Measurements from ENCODE around the gene PCDHGA3.
"Not testable (repeated sequence)": the region's sequence is repeated elsewhere in the genome, so short reads cannot be mapped to it uniquely, and the experiment has no call there.

The PCDHGA3 gene

DNA sequence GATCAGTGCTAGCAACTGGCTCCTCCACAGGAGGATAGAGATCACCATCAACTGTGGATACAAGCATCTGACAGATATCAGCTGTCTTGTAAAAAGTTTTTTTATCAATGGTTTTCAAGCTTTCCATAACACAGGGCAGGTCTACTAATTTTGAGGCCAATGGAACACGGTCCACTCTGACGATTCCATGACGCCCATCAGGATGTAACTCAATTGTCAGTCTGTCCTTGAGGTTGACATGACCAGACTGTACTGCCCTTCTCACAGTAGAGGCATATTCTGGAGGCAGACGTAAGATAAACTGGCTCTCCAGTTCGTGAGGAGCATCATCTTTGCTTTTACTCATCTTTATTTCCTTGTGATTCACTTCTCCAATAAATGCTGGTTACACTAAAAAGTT is 23.9 kb upstream of the PCDHGA3 start:
- H3K4me3 ChIP-seq (ENCODE audit: low read length): peak overlapping the region; percentile 86
- DNase-seq (ENCODE audit: low read depth): no peak
- TF ChIP-seq, protein P1, sequence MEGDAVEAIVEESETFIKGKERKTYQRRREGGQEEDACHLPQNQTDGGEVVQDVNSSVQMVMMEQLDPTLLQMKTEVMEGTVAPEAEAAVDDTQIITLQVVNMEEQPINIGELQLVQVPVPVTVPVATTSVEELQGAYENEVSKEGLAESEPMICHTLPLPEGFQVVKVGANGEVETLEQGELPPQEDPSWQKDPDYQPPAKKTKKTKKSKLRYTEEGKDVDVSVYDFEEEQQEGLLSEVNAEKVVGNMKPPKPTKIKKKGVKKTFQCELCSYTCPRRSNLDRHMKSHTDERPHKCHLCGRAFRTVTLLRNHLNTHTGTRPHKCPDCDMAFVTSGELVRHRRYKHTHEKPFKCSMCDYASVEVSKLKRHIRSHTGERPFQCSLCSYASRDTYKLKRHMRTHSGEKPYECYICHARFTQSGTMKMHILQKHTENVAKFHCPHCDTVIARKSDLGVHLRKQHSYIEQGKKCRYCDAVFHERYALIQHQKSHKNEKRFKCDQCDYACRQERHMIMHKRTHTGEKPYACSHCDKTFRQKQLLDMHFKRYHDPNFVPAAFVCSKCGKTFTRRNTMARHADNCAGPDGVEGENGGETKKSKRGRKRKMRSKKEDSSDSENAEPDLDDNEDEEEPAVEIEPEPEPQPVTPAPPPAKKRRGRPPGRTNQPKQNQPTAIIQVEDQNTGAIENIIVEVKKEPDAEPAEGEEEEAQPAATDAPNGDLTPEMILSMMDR (IDR thresholded peaks at IDR 0.05; ENCODE audit: insufficient read depth, low read depth, low read length, missing control alignments): no peak

DNA sequence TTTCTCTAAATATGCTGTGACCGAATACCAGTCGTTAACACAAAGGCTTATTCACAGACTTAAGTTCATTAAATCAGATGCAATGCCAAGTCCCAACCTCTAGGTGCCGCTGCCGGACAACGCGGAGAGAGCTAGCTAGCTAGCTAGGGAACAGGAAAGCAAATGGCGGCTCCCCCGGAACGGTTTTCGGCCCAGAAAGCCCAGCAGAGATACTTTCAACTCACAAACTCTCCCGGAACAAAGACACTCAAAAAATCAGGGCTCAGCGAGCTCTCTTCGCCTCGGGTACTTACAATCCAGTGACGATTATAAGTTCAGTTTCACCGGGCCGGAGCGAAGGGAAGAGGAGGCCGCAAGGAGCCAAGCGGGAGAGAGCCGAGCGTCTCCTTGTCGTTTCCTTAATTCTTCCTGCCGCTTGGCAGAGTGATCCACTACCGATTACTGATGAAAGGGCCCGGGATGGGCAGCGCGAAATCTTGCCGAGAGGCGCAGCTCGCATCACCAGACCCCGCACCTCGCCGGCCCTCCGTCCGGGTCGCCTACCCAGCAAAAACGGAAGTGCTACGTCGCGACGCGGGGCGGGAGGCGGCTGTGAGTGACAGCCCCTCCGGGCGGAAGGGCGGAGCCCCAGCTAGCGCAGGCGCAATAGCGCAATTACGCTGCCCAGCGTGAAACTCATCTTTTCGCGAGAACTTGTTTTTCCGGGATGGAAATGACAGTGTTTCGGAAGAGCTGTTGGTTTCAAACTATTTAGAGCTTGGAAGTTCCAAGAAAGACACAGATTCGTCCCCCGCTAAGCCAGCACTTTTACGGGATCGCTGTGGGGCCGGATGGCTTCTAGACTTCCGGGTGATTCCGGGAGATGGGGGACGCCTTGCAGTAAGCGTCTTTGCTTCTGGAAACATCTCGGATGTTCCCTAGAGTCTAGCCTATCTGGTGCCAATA is 23.1 kb upstream of the PCDHGA3 start, which contains the start of gene TAF7:
Gene TAF7, minus strand, starts transcription at position 560 of the 945 bp plus-strand sequence. CDS start 740 bp downstream, outside the sequence.
- DNase-seq (ENCODE audit: low read depth): peak; percentile 93
- TF ChIP-seq, protein P1 (IDR thresholded peaks at IDR 0.05; ENCODE audit: insufficient read depth, low read depth, low read length, missing control alignments): peak; percentile 88

DNA sequence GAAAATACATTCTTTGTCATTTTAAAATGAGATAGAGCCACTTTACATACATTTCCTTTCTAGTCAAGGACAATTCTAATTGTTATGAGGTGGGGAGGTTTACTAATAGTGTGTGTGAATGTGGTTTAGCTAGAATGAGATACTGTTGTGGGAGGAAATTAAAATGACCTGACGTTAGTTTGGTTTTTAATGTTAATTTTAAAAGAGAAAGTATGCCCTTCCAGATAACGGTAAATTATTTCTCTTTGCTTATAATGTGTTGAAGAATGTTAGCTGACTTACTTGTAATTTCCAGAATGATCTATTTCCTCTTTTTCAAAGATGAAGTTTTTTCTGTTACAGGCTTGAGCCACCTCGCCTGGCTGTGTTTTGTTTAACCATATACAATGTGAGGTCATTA is 21.4 kb upstream of the PCDHGA3 start:
- no peak for DNase-seq (ENCODE audit: low read depth)
- TF ChIP-seq, protein P1 (IDR thresholded peaks at IDR 0.05; ENCODE audit: insufficient read depth, low read depth, low read length, missing control alignments): no peak
- no peak overlapping the region for H3K4me3 ChIP-seq (ENCODE audit: low read length)

More for the DNA sequence above, 23.1 kb upstream of the PCDHGA3 start, which contains the start of gene TAF7:
- peak within 1 kb of the TSS; percentile 86 for H3K4me3 ChIP-seq (ENCODE audit: low read length)

DNA sequence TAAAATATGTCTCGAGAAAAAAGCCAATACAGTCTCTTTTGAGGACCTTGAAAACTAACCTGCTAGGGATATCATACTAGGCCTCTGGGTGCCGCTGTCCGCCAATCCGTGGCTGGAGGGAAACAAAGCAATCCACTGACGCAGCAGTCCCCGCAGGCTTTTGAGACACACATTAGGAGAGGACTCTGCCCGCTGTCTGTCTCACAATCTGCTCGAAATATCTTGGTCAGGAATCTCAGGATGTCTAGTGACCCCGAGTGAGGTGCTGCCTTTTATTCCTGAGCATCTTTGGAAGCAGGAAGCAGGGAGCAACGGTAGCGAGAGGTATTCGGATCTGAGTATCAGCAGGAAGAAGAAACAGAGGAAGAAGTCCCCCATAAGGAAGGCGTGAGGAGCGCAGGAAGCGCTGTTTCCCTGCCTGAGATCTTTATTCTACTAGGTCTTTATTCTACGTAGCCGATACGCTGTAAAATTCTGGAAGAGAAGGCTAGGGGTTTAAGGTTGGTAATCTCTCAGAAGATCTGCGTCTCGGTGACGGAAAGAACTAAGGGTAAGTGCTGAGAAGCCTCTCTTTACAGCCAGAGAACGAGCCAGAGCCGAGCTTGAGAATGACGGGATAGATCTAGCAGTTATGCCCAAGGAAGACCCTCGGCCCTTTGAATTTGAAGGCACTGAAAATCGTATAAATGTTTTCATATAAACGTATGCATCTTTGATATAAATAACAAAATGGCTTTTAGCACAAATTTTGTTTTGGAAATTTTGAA is 17.4 kb upstream of the PCDHGA3 start:
- H3K4me3 ChIP-seq (ENCODE audit: low read length): peak overlapping the region; percentile 40
- peak; percentile 58 for DNase-seq (ENCODE audit: low read depth)
- TF ChIP-seq, protein P1 (IDR thresholded peaks at IDR 0.05; ENCODE audit: insufficient read depth, low read depth, low read length, missing control alignments): peak; percentile 49

DNA sequence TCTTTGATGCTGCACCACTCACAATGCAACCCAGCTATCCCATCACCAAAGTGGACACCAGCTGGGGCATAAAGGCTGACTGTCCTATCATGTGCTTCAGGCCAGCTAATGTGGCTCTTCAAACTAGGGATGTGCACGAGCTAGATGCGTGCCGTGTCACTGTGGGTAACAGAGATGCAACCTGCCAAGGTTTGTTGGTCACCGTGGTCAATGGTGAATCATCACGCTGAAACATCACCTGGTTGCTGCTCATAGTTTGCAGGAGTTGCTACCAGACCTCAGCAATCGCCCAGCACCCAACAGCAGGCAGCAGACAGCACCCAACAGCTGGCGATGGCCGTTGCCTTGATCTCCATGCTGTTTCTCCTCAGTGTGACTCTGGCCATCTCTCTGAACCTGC is 15.4 kb upstream of the PCDHGA3 start:
- TF ChIP-seq, protein P1 (IDR thresholded peaks at IDR 0.05; ENCODE audit: insufficient read depth, low read depth, low read length, missing control alignments): no peak

DNA sequence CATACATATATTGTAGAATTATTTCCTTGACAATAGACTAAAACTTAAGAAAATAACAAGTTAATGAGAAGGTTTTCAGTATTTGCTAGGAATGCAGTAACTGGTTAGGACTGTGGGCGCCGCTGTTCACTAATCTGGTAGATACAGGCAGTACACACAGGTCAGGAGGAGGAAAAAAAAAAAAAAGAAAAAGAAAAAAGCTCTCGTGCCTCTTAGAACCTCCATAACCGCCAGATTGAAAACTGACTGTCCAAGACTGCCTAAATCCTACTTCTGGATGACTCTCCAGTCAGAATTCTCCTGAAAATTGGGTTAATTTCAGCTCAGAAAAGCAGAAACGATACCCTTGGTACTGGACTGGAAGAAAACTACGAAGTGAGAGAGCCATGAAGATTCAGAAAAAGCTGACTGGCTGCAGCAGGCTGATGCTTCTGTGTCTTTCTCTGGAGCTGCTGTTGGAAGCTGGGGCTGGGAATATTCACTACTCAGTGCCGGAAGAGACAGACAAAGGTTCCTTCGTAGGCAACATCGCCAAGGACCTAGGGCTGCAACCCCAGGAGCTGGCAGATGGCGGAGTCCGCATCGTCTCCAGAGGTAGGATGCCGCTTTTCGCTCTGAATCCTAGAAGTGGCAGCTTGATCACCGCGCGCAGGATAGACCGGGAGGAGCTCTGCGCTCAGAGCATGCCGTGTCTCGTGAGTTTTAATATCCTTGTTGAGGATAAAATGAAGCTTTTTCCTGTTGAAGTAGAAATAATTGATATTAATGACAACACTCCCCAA is 13.1 kb upstream of the PCDHGA3 start, which contains the start of gene PCDHGA1:
Gene PCDHGA1, plus strand, starts transcription at position 216 of the 782 bp plus-strand sequence.
- H3K4me3 ChIP-seq (ENCODE audit: low read length): no peak within 1 kb of the TSS
- TF ChIP-seq, protein P1 (IDR thresholded peaks at IDR 0.05; ENCODE audit: insufficient read depth, low read depth, low read length, missing control alignments): peak; percentile 42
- DNase-seq (ENCODE audit: low read depth): peak; percentile 46

More for the DNA sequence above, 15.4 kb upstream of the PCDHGA3 start:
- DNase-seq (ENCODE audit: low read depth): no peak
- no peak overlapping the region for H3K4me3 ChIP-seq (ENCODE audit: low read length)

DNA sequence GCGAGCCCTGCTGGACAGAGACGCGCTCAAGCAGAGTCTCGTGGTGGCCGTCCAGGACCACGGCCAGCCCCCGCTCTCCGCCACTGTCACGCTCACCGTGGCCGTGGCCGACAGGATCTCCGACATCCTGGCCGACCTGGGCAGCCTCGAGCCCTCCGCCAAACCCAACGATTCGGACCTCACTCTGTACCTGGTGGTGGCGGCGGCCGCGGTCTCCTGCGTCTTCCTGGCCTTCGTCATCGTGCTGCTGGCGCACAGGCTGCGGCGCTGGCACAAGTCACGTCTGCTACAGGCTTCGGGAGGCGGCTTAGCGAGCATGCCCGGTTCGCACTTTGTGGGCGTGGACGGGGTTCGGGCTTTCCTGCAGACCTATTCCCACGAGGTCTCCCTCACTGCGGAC is 11.1 kb upstream of the PCDHGA3 start:
- not testable (repeated sequence) for H3K4me3 ChIP-seq (ENCODE audit: low read length); DNase-seq (ENCODE audit: low read depth)
